ENCODE results near the gene CNTN1.

CNTN1 gene

GRCh38 chr12:40820794-40821484 is 128.7 kb downstream of the CNTN1 start:
- no peak overlapping the region for H3K27ac ChIP-seq
- TF ChIP-seq CTCF (conservative IDR thresholded peaks at IDR 0.05): no peak
- no peak for TF ChIP-seq ZFX (IDR thresholded peaks at IDR 0.05)

- TF ChIP-seq ZFX (IDR thresholded peaks at IDR 0.05): no peak
- TF ChIP-seq CTCF (conservative IDR thresholded peaks at IDR 0.05): no peak
- no peak overlapping the region for H3K27ac ChIP-seq
Observed at GRCh38 chr12:40825156-40825555, 132.9 kb downstream of the CNTN1 start.

GRCh38 chr12:40827683-40828592 is 135.7 kb downstream of the CNTN1 start:
- no peak overlapping the region for H3K27ac ChIP-seq
- TF ChIP-seq ZFX (IDR thresholded peaks at IDR 0.05) (no peak), CTCF (conservative IDR thresholded peaks at IDR 0.05) (no peak)

- H3K27ac ChIP-seq: no peak overlapping the region
- TF ChIP-seq ZFX (IDR thresholded peaks at IDR 0.05) (no peak), CTCF (conservative IDR thresholded peaks at IDR 0.05) (no peak)
Observed at GRCh38 chr12:40828593-40828990, 136.4 kb downstream of the CNTN1 start.

GRCh38 chr12:40829738-40830144 is 137.5 kb downstream of the CNTN1 start:
- no peak for TF ChIP-seq CTCF (conservative IDR thresholded peaks at IDR 0.05)

GRCh38 chr12:40831916-40832315 is 139.7 kb downstream of the CNTN1 start:
- H3K27ac ChIP-seq: no peak overlapping the region

More at GRCh38 chr12:40829738-40830144, 137.5 kb downstream of the CNTN1 start:
- no peak overlapping the region for H3K27ac ChIP-seq

More at GRCh38 chr12:40831916-40832315, 139.7 kb downstream of the CNTN1 start:
- TF ChIP-seq CTCF (conservative IDR thresholded peaks at IDR 0.05) (no peak), ZFX (IDR thresholded peaks at IDR 0.05) (no peak)
